Measurements from ENCODE around the gene NHLRC4.
A peak's percentile ranks its signal among the peaks of the same experiment; 100 is the strongest.

The NHLRC4 gene

GRCh38 chr16:588889-589657, 22.3 kb downstream of the NHLRC4 start:
- no peaks in the 10 kb centered on the region for H3K9me2 ChIP-seq (replicated peaks; ENCODE audit: control insufficient read depth, low read length)
- peaks cover 43% of the 10 kb centered on the region for H3K4me1 ChIP-seq (ENCODE audit: control insufficient read depth, low read length)
- H3K4me3 ChIP-seq (ENCODE audit: low read length): peak overlapping the region; percentile 73
- H3K4me2 ChIP-seq (ENCODE audit: low read length): peak overlapping the region; percentile 78
- no peak for TF ChIP-seq EZH2phosphoT487 (IDR thresholded peaks at IDR 0.05; ENCODE audit: borderline replicate concordance, low read length)
- TF ChIP-seq, protein P1, sequence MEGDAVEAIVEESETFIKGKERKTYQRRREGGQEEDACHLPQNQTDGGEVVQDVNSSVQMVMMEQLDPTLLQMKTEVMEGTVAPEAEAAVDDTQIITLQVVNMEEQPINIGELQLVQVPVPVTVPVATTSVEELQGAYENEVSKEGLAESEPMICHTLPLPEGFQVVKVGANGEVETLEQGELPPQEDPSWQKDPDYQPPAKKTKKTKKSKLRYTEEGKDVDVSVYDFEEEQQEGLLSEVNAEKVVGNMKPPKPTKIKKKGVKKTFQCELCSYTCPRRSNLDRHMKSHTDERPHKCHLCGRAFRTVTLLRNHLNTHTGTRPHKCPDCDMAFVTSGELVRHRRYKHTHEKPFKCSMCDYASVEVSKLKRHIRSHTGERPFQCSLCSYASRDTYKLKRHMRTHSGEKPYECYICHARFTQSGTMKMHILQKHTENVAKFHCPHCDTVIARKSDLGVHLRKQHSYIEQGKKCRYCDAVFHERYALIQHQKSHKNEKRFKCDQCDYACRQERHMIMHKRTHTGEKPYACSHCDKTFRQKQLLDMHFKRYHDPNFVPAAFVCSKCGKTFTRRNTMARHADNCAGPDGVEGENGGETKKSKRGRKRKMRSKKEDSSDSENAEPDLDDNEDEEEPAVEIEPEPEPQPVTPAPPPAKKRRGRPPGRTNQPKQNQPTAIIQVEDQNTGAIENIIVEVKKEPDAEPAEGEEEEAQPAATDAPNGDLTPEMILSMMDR (IDR thresholded peaks at IDR 0.05; ENCODE audit: low read depth, low read length, poor library complexity, severe bottlenecking): no peak
- peaks cover 9% of the 10 kb centered on the region for H3K36me3 ChIP-seq (ENCODE audit: control insufficient read depth, low read length)
- H3K9me3 ChIP-seq (ENCODE audit: control insufficient read depth, insufficient read depth, low read length): no peaks in the 10 kb centered on the region
- H4K20me1 ChIP-seq (ENCODE audit: control insufficient read depth, insufficient read depth, low read depth, low read length): peaks cover 4% of the 10 kb centered on the region; the same call in 1 of the 2 replicates
- H3F3A ChIP-seq (ENCODE audit: control insufficient read depth, insufficient read depth): no peaks in the 10 kb centered on the region; the same call in 1 of the 2 replicates
- no peaks in the 10 kb centered on the region for H3K27me3 ChIP-seq (ENCODE audit: control insufficient read depth, low read length)
- H3K27ac ChIP-seq (ENCODE audit: low read depth, low read length): peak overlapping the region; percentile 92
- H3K79me2 ChIP-seq (ENCODE audit: control insufficient read depth, low read length): peaks cover 54% of the 10 kb centered on the region

- no peak for TF ChIP-seq EZH2phosphoT487 (IDR thresholded peaks at IDR 0.05; ENCODE audit: borderline replicate concordance, low read length)
- TF ChIP-seq, protein P1 (IDR thresholded peaks at IDR 0.05; ENCODE audit: low read depth, low read length, poor library complexity, severe bottlenecking): no peak
- Histone ChIP-seq H3K9me3 (ENCODE audit: control insufficient read depth, insufficient read depth, low read length) (no peaks in the 10 kb centered on the region), H4K20me1 (ENCODE audit: control insufficient read depth, insufficient read depth, low read depth, low read length) (peaks cover 4% of the 10 kb centered on the region; the same call in 1 of the 2 replicates), H3K79me2 (ENCODE audit: control insufficient read depth, low read length) (peaks cover 61% of the 10 kb centered on the region), H3K4me2 (ENCODE audit: low read length) (peak within 1 kb of the TSS; percentile 91), H3K36me3 (ENCODE audit: control insufficient read depth, low read length) (peaks cover 9% of the 10 kb centered on the region), H3F3A (ENCODE audit: control insufficient read depth, insufficient read depth) (no peaks in the 10 kb centered on the region; the same call in 1 of the 2 replicates), H3K9me2 (replicated peaks; ENCODE audit: control insufficient read depth, low read length) (no peaks in the 10 kb centered on the region), H3K4me1 (ENCODE audit: control insufficient read depth, low read length) (peaks cover 43% of the 10 kb centered on the region), H3K4me3 (ENCODE audit: low read length) (peak within 1 kb of the TSS; percentile 79), H3K27ac (ENCODE audit: low read depth, low read length) (peak within 1 kb of the TSS; percentile 92), H3K27me3 (ENCODE audit: control insufficient read depth, low read length) (no peaks in the 10 kb centered on the region)
Measured at GRCh38 chr16:589658-590187, 22.9 kb downstream of the NHLRC4 start, which contains the start of gene RAB40C. Gene RAB40C, plus strand, starts transcription at chr16:590066. Its CDS starts 226 bp downstream, at chr16:590292.

- H3K27ac ChIP-seq (ENCODE audit: low read depth, low read length): no peak overlapping the region
- peaks cover 66% of the 10 kb centered on the region for H3K79me2 ChIP-seq (ENCODE audit: control insufficient read depth, low read length)
- H3K36me3 ChIP-seq (ENCODE audit: control insufficient read depth, low read length): peaks cover 9% of the 10 kb centered on the region
Measured at GRCh38 chr16:590188-590814, 23.5 kb downstream of the NHLRC4 start.

More at GRCh38 chr16:590188-590814, 23.5 kb downstream of the NHLRC4 start:
- Histone ChIP-seq H3K4me2 (ENCODE audit: low read length) (peak overlapping the region; percentile 91), H4K20me1 (ENCODE audit: control insufficient read depth, insufficient read depth, low read depth, low read length) (peaks cover 4% of the 10 kb centered on the region; the same call in 1 of the 2 replicates), H3K4me1 (ENCODE audit: control insufficient read depth, low read length) (peaks cover 43% of the 10 kb centered on the region), H3K27me3 (ENCODE audit: control insufficient read depth, low read length) (no peaks in the 10 kb centered on the region), H3K9me2 (replicated peaks; ENCODE audit: control insufficient read depth, low read length) (no peaks in the 10 kb centered on the region), H3K9me3 (ENCODE audit: control insufficient read depth, insufficient read depth, low read length) (no peaks in the 10 kb centered on the region), H3K4me3 (ENCODE audit: low read length) (peak overlapping the region; percentile 79), H3F3A (ENCODE audit: control insufficient read depth, insufficient read depth) (no peaks in the 10 kb centered on the region; the same call in 1 of the 2 replicates)
- no peak for TF ChIP-seq EZH2phosphoT487 (IDR thresholded peaks at IDR 0.05; ENCODE audit: borderline replicate concordance, low read length)
- TF ChIP-seq, protein P1 (IDR thresholded peaks at IDR 0.05; ENCODE audit: low read depth, low read length, poor library complexity, severe bottlenecking): no peak
